Cardiac muscle cell (in vitro differentiated cells and primary cell): ENCODE results near the gene DOCK1. TPM values are rescaled to one million over a fixed set of nuclear protein-coding genes. Genes with fewer than 3 reads are reported as not detected.

Experiments used
- DNase-seq, 2 donors: peaks; one replicate each; pipeline versions ENCODE4 v3.0.0 to v3.0.0-alpha.2; 2010 to 2017; ENCODE audit warnings: low read depth in 1 of 2, low spot score in 1 of 2
- H3K27ac ChIP-seq: fragments of 200-600 bp; sonication (generic); 2 replicates; pipeline ENCODE4 v1.5.1; 2016
- H3K27me3 ChIP-seq: fragments of 200-600 bp; sonication (generic); 2 replicates; pipeline ENCODE4 v1.6.0; 2016; ENCODE audit warnings: control low read depth
- H3K36me3 ChIP-seq: fragments of 200-600 bp; sonication (generic); 2 replicates; pipeline ENCODE4 v1.5.1; 2016; ENCODE audit warnings: control low read depth
- H3K4me1 ChIP-seq: fragments of 200-600 bp; sonication (generic); 2 replicates; pipeline ENCODE4 v1.8.1; 2017; ENCODE audit warnings: low read depth, mild to moderate bottlenecking, mixed run types
- H3K4me3 ChIP-seq: fragments of 200-600 bp; sonication (generic); 2 replicates; pipeline ENCODE4 v1.5.1; 2016; ENCODE audit warnings: mild to moderate bottlenecking
- H3K9me3 ChIP-seq: fragments of 200-600 bp; sonication (generic); 2 replicates; pipeline ENCODE4 v1.5.1; 2017; ENCODE audit warnings: low read depth, mild to moderate bottlenecking, control low read depth
- polyA plus RNA-seq: library from polyadenylated mRNA; unstranded; fragments of >200 nt; fragmentation: Nextera tagmentation; extraction: Ambion mirVana; gene quantifications from 2 replicates; pipeline ENCODE4 v1.2.1, GENCODE V29; 2016
- total RNA-seq: library from RNA; depleted of rRNA; stranded (reverse); fragments of >200 nt; gene quantifications from 2 replicates; pipeline ENCODE4 v1.2.3, GENCODE V29; 2016
- TF ChIP-seq, protein P1 (sequence below): IDR thresholded peaks from 2 replicates; pipeline ENCODE4 v1.5.1; 2012; ENCODE audit warnings: low read depth, mild to moderate bottlenecking, low read length

Gene DOCK1
- total and polyA plus RNA-seq, 2 experiments from 2014 or later = 15.0 to 30.6 TPM

DNA sequence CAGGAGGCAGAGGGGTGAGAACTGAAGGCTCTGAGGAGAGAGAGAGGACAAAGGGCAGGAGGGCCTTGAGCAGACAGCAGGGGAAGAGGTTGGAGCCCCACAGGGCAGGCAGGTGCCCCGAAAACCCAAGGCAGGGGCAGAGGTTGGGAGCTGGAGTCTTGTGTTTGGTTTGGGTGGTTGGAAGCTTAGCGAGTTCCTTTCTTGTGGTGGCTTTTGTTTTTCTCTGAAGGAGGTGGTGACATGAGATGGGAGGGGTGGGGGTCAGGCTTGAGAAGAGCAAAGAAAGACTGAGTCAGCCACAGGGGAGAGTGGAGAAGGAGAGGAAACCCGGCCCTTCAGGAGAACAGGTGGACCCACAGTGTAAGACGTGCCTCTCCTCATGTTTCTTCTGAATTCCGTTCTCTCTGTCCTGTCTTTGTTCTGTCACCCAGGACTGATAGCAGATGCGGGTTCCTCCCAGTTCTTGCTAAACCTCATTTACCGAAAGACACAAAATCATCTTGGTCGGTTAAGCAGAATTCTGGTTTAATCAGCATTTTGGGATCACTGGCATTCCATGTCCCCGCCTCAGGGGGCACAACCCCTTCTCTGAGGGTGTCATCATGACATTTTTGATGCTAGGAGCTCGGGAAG, 195.9 kb downstream of the DOCK1 start:
- H3K27ac ChIP-seq = no peak overlapping the region

DNA sequence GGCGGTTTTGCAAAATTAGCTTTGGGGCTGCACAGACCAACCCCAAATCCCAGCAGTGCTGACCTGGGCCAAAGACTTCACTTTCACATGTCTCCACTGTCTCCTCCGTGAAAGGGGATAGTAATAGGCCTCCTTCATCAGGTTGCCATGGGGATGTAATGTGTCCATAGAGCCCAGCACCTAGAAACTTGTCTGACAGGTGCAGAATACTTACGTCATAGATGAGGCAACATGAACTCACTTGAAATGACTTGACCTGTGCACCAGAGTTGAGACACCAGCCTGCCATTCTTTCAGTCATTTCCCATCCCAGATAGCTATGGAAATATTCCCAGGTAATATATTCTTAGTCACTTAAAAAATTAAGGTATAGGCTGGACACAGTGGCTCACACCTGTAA, 196.9 kb downstream of the DOCK1 start:
- H3K4me3 ChIP-seq = no peak overlapping the region
- no peaks in the 10 kb centered on the region for H3K27me3 ChIP-seq
- TF ChIP-seq, protein P1, sequence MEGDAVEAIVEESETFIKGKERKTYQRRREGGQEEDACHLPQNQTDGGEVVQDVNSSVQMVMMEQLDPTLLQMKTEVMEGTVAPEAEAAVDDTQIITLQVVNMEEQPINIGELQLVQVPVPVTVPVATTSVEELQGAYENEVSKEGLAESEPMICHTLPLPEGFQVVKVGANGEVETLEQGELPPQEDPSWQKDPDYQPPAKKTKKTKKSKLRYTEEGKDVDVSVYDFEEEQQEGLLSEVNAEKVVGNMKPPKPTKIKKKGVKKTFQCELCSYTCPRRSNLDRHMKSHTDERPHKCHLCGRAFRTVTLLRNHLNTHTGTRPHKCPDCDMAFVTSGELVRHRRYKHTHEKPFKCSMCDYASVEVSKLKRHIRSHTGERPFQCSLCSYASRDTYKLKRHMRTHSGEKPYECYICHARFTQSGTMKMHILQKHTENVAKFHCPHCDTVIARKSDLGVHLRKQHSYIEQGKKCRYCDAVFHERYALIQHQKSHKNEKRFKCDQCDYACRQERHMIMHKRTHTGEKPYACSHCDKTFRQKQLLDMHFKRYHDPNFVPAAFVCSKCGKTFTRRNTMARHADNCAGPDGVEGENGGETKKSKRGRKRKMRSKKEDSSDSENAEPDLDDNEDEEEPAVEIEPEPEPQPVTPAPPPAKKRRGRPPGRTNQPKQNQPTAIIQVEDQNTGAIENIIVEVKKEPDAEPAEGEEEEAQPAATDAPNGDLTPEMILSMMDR = no peak
- no peaks in the 10 kb centered on the region for H3K9me3 ChIP-seq
- no peaks in the 10 kb centered on the region for H3K36me3 ChIP-seq
- H3K27ac ChIP-seq = no peak overlapping the region
- no peak for DNase-seq
- H3K4me1 ChIP-seq = no peaks in the 10 kb centered on the region

More for the DNA sequence above, 195.9 kb downstream of the DOCK1 start:
- Histone ChIP-seq H3K4me3 (no peak overlapping the region), H3K36me3 (peaks cover 4% of the 10 kb centered on the region), H3K4me1 (no peaks in the 10 kb centered on the region), H3K9me3 (no peaks in the 10 kb centered on the region), H3K27me3 (no peaks in the 10 kb centered on the region)
- TF ChIP-seq, protein P1 = no peak
- DNase-seq = no peak

DNA sequence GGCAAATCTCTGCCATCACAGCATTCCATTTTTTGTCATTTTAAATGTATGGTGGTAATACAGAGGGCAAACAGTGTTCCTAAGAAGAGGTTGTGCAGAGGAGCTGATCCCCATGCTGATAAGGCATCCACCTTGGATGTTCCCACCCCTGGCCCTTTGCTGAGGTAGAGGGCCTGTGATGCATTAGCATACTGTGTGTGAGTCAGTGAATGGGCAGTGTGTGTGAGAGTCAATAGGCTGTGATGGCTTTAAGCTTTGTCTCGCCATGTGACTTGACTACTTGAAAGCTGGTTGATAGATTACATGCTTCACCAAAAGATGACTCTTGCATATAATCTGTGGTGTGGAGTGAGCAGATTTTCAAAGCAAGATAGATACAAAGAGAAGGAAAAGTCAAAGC, 209.9 kb downstream of the DOCK1 start:
- Histone ChIP-seq H3K27me3 (no peaks in the 10 kb centered on the region), H3K36me3 (peaks cover 10% of the 10 kb centered on the region), H3K9me3 (no peaks in the 10 kb centered on the region), H3K4me3 (no peak overlapping the region), H3K4me1 (no peaks in the 10 kb centered on the region), H3K27ac (no peak overlapping the region)
- DNase-seq = no peak
- TF ChIP-seq, protein P1 = no peak

DNA sequence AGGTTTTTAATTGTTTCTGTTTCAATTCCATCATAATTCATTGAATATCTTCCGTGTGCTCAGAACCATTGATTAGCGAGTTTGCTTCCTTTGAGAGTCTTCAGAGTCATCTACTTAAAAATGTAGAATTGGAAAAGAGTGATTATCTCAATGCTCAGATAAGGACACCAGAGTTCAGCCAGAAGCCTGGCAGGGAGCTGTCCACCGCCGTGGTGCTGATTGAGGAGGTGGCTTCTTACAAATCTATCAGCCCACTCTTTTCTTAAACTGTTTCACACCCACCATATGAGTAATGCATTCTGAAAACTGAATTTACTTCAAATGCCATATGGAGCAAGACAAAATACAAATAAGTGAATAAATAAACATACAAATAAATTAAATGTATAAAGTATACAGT, 211.9 kb downstream of the DOCK1 start:
- H3K36me3 ChIP-seq = no peaks in the 10 kb centered on the region
- no peak overlapping the region for H3K27ac ChIP-seq
- no peak overlapping the region for H3K4me3 ChIP-seq
- H3K27me3 ChIP-seq = no peaks in the 10 kb centered on the region
- TF ChIP-seq, protein P1 = no peak
- H3K4me1 ChIP-seq = no peaks in the 10 kb centered on the region
- no peaks in the 10 kb centered on the region for H3K9me3 ChIP-seq
- peak; percentile 72 to 82 for DNase-seq

DNA sequence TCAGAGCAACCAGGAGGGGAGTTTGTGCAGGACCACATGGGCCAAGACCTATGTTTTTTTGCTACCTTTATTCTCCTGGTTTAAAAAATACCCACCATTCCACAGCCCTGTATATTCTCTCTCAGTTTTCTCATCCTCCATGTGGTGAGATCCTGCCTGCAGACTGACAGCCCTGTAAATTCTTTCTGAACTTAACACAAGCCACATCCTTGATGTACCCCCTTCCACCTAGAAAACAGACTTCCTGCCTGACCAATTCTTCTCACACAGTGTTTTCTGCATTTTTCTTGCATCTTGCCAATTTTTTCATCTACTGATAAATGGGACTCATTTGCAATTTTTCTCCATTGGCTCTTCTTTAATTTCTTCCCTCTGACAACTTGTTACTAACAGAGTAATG, 212.8 kb downstream of the DOCK1 start:
- TF ChIP-seq, protein P1 = no peak
- DNase-seq = no peak
- Histone ChIP-seq H3K27me3 (no peaks in the 10 kb centered on the region), H3K4me1 (no peaks in the 10 kb centered on the region), H3K4me3 (no peak overlapping the region), H3K36me3 (no peaks in the 10 kb centered on the region), H3K27ac (no peak overlapping the region), H3K9me3 (no peaks in the 10 kb centered on the region)
